GM12878 (cell line): ENCODE results near the gene C6orf89. TPM values are rescaled to one million over a fixed set of nuclear protein-coding genes. Genes with fewer than 3 reads are reported as not detected.

Experiments
- ATAC-seq: fragments of 200-7000 bp; cut with Tn5 transposase; 3 replicates; pipeline ENCODE4 v1.9.1; 2020; ENCODE audit warnings: mild to moderate bottlenecking, moderate library complexity
- BruUV-seq: library from RNA; stranded (reverse); fragments of 400-500 nt; replicated peaks from 2 replicates; lab custom pipeline; 2021; lab: Mats Ljungman, UMichigan
- CTCF ChIA-PET: fragments of 300-600 bp; sonication (Branson Sonifier 250); formaldehyde crosslinking; extraction: SDS; loops from one replicate; lab custom pipeline; 2021; ENCODE audit warnings: inconsistent platforms; lab: Yijun Ruan, JAX
- POLR2A ChIA-PET: fragments of 350-600 bp; formaldehyde crosslinking; extraction: SDS; loops from one replicate; lab custom pipeline; 2021; ENCODE audit warnings: inconsistent platforms; lab: Charles Lee
- RAD21 ChIA-PET: fragments of 300-600 bp; sonication (Branson Sonifier 250); formaldehyde crosslinking; loops from one replicate; lab custom pipeline; 2023; ENCODE audit warnings: antibody characterized with exemption; ENCODE audit not compliant: unreplicated experiment; lab: Charles Lee
- SMC1A ChIA-PET: fragments of 300-600 bp; sonication (Branson Sonifier 250); formaldehyde crosslinking; loops from one replicate; lab custom pipeline; 2023; ENCODE audit not compliant: unreplicated experiment, uncharacterized antibody; lab: Charles Lee
- DNase-seq: peaks from one replicate; pipeline ENCODE4 v3.0.0-alpha.2; 2011; ENCODE audit warnings: low read depth, low spot score
- FAIRE-seq: peaks from 3 replicates; lab custom pipeline; 2011; peaks lifted over from hg19 to GRCh38; lab: Jason Lieb, UNC
- H2AFZ ChIP-seq: 2 replicates; pipeline ENCODE4 v1.6.0; 2011; ENCODE audit warnings: low read depth, low read length, control low read depth; ENCODE audit not compliant: control insufficient read depth
- H3K27ac ChIP-seq: 2 replicates; pipeline ENCODE4 v1.5.1; 2011; ENCODE audit warnings: control low read depth; ENCODE audit not compliant: control insufficient read depth, insufficient read depth
- H3K27me3 ChIP-seq, 2 experiments: replicated peaks in 1 of 2; 2 replicates each; pipeline versions ENCODE4 v1.6.0 to v1.6.1; 2011; ENCODE audit warnings: low read length in 1 of 2; ENCODE audit not compliant: control insufficient read depth in 2 of 2, insufficient read depth in 2 of 2
- H3K36me3 ChIP-seq, 2 experiments: 2 replicates each; pipeline ENCODE4 v1.5.1; 2011; ENCODE audit warnings: low read length in 1 of 2; ENCODE audit not compliant: control insufficient read depth in 2 of 2, insufficient read depth in 2 of 2
- H3K4me1 ChIP-seq: 2 replicates; pipeline ENCODE4 v1.6.1; 2011; ENCODE audit warnings: mild to moderate bottlenecking, low read length, moderate library complexity, mixed read lengths; ENCODE audit not compliant: control insufficient read depth, insufficient read depth
- H3K4me2 ChIP-seq: 2 replicates; pipeline ENCODE4 v1.6.0; 2011; ENCODE audit warnings: control low read depth; ENCODE audit not compliant: control insufficient read depth, insufficient read depth
- H3K4me3 ChIP-seq: fragments of 200-600 bp; sonication (generic); 2 replicates; pipeline ENCODE4 v1.5.1; 2016
- H3K79me2 ChIP-seq: 2 replicates; pipeline ENCODE4 v1.6.0; 2011; ENCODE audit warnings: low read length; ENCODE audit not compliant: control insufficient read depth, insufficient read depth
- H3K9ac ChIP-seq: 2 replicates; pipeline ENCODE4 v1.8.0; 2011; ENCODE audit warnings: low read length, control low read depth, mixed read lengths; ENCODE audit not compliant: control insufficient read depth, insufficient read depth
- H3K9me3 ChIP-seq: replicated peaks from 3 replicates; pipeline ENCODE4 v1.5.1; 2011; ENCODE audit warnings: mild to moderate bottlenecking, low read length; ENCODE audit not compliant: control insufficient read depth, insufficient read depth
- H4K20me1 ChIP-seq: 2 replicates; pipeline ENCODE4 v1.6.0; 2011; ENCODE audit not compliant: control insufficient read depth, insufficient read depth
- ATF2 ChIP-seq: IDR thresholded peaks from 2 replicates; pipeline ENCODE4 v1.6.1; 2012; ENCODE audit warnings: low read length, inconsistent platforms
- BACH1 ChIP-seq: fragments of 450-650 bp; IDR thresholded peaks from 2 replicates; pipeline ENCODE4 v1.6.1; 2017; ENCODE audit warnings: mild to moderate bottlenecking, borderline replicate concordance
- CEBPB ChIP-seq, 2 experiments: fragments of 150-350 bp in 1 of 2; IDR thresholded peaks; 2 replicates each; pipeline ENCODE4 v1.6.1; 2012 to 2014; ENCODE audit warnings: low read depth in 2 of 2, low read length in 2 of 2, borderline replicate concordance in 1 of 2, inconsistent platforms in 1 of 2
- CHD4 ChIP-seq: fragments of 200-600 bp; sonication (generic); IDR thresholded peaks from 2 replicates; pipeline ENCODE4 v1.6.1; 2016; ENCODE audit warnings: mild to moderate bottlenecking
- KAT2A ChIP-seq: conservative IDR thresholded peaks from 2 replicates; pipeline ENCODE4 v1.6.1; 2011; ENCODE audit warnings: low read depth, low read length; ENCODE audit not compliant: control insufficient read depth
- MYB ChIP-seq: fragments of 150-350 bp; IDR thresholded peaks from 2 replicates; pipeline ENCODE4 v1.6.1; 2014; ENCODE audit warnings: mild to moderate bottlenecking, low read depth, low read length, borderline replicate concordance
- NFIC ChIP-seq: IDR thresholded peaks from 2 replicates; pipeline ENCODE4 v1.6.1; 2012; ENCODE audit warnings: low read depth, mild to moderate bottlenecking, inconsistent platforms, low read length, moderate library complexity
- SMARCA5 ChIP-seq: fragments of 450-650 bp; IDR thresholded peaks from 2 replicates; pipeline ENCODE4 v1.6.1; 2017; ENCODE audit warnings: mild to moderate bottlenecking
- SPI1 ChIP-seq: IDR thresholded peaks from 2 replicates; pipeline ENCODE4 v1.6.1; 2011; ENCODE audit warnings: low read depth, mild to moderate bottlenecking, low read length, moderate library complexity, borderline replicate concordance; ENCODE audit not compliant: insufficient read depth
- TCF12 ChIP-seq: IDR thresholded peaks from 2 replicates; pipeline ENCODE4 v1.6.1; 2011; ENCODE audit warnings: low read depth, mild to moderate bottlenecking, low read length
- USF1 ChIP-seq: IDR thresholded peaks from 2 replicates; pipeline ENCODE4 v1.6.1; 2011; ENCODE audit warnings: borderline replicate concordance, low read depth, mild to moderate bottlenecking, moderate library complexity, mixed read lengths, low read length; ENCODE audit not compliant: insufficient read depth; ENCODE audit errors: extremely low read length
- ZBTB40 ChIP-seq: fragments of 450-650 bp; IDR thresholded peaks from 2 replicates; pipeline ENCODE4 v1.6.1; 2016; ENCODE audit warnings: mild to moderate bottlenecking, moderate library complexity, borderline replicate concordance
- WGBS: methylation state at CpG from one replicate; pipeline ENCODE4 v1.1.6; 2016; ENCODE audit warnings: low lambda C conversion rate; ENCODE audit not compliant: insufficient replicate concordance, insufficient coverage; ENCODE audit errors: missing lambda C conversion rate; 5-methylcytosine and 5-hydroxymethylcytosine counted together
- in situ Hi-C: fragments of 300-500 bp; cut with MboI; formaldehyde crosslinking; loops from 9 replicates; pipeline ENCODE4 v1.14.3; 2018; ENCODE audit warnings: mixed read lengths
- intact Hi-C: fragments of 100-400 bp; cut with micrococcal nuclease; formaldehyde crosslinking; loops from one replicate; pipeline ENCODE4 v1.14.2; 2022; ENCODE audit not compliant: unreplicated experiment
- polyA plus RNA-seq, 11 experiments: library from polyadenylated mRNA; depleted of rRNA in 4 of 11; unstranded in 6 of 11; stranded (reverse) in 5 of 11; fragments of >200 nt; fragmentation: Nextera tagmentation in 4 of 11; fragmentation: Illumina TruSeq in 1 of 11; extraction: Ambion mirVana in 4 of 11; extraction: Trizol in 1 of 11; gene quantifications; 1 replicate in 1 of 11; 2 replicates in 10 of 11; pipeline versions ENCODE4 v1.2.1 to v1.2.3, GENCODE V29; 2011 to 2016; ENCODE audit warnings: inconsistent platforms in 2 of 11, missing spikeins in 2 of 11, low read depth in 1 of 11
- total RNA-seq, 4 experiments: library from RNA; depleted of rRNA in 3 of 4; stranded (reverse); fragments of >200 nt in 3 of 4; fragmentation: Illumina TruSeq in 1 of 4; extraction: Trizol in 1 of 4; gene quantifications; 2 replicates each; pipeline versions ENCODE4 v1.2.1 to v1.2.3, GENCODE V29; 2013 to 2021

Gene C6orf89
- total and polyA plus RNA-seq, 10 of the 15 experiments (the other 5 are each of a cell fraction or from before 2014, with no cell fraction given), result 10.8 to 42.7 (median 28.6) TPM

GRCh38 chr6:36914227-36914794 lies 28.6 kb downstream of the C6orf89 start:
- no TSS peak for BruUV-seq
- peaks cover 10% of the 10 kb centered on the region; the same call in 1 of the 2 replicates for H4K20me1 ChIP-seq
- H2AFZ ChIP-seq, result no peak overlapping the region
- no peak overlapping the region for H3K9ac ChIP-seq
- H3K27ac ChIP-seq, result no peak overlapping the region
- no peak for ATAC-seq
- POLR2A ChIA-PET, result interaction anchor here (0.6 to 1.4 kb wide), 4 partner anchors 11 to 50 kb away, joined by 3 to 4 read pairs (median 4); no protein-coding TSS in a partner anchor
- H3K4me3 ChIP-seq, result no peak overlapping the region
- H3K9me3 ChIP-seq, result no peaks in the 10 kb centered on the region
- 88% methylated on average over 10 of the region's 10 CpGs for WGBS
- no peaks in the 10 kb centered on the region for H3K79me2 ChIP-seq
- FAIRE-seq, result no peak
- H3K4me2 ChIP-seq, result no peak overlapping the region
- intact Hi-C loops, result no loop called here
- RAD21 ChIA-PET, result interaction anchor here (1.2 kb wide), 2 partner anchors 29 to 104 kb away, joined by 3 to 6 read pairs; partner anchors contain the start of gene C6orf89
- DNase-seq, result no peak
- CTCF ChIA-PET, result interaction anchor here (1.5 to 5.6 kb wide), 2 partner anchors 29 to 104 kb away, joined by 8 to 40 read pairs; partner anchors contain the start of gene C6orf89
- no peak for TF ChIP-seq CEBPB (IDR thresholded peaks at IDR 0.05; ENCODE audit: borderline replicate concordance in 1 of 2, low read depth in 2 of 2, low read length in 2 of 2)
- no peak for TF ChIP-seq SPI1
- TF ChIP-seq MYB, result no peak
- TF ChIP-seq KAT2A, result no peak
- TF ChIP-seq SMARCA5, result no peak
- no peak for TF ChIP-seq CHD4
- no peak for TF ChIP-seq NFIC
- no peak for TF ChIP-seq BACH1
- no peak for TF ChIP-seq ZBTB40
- no peak for TF ChIP-seq TCF12
- no peak for TF ChIP-seq USF1
- no peak for TF ChIP-seq ATF2
- TF ChIP-seq, all 136 proteins: peak for 0
- in situ Hi-C loops, result no loop called here
- SMC1A ChIA-PET, result interaction anchor here (0.7 to 1.4 kb wide), 6 partner anchors 10 to 105 kb away, joined by 3 to 4 read pairs (median 4); no protein-coding TSS in a partner anchor
- peaks cover 4 to 5% of the 10 kb centered on the region in 2 experiments; a peak in 3 of 4 replicates for H3K36me3 ChIP-seq
- H3K4me1 ChIP-seq, result peaks cover 20% of the 10 kb centered on the region
- no peaks in the 10 kb centered on the region for H3K27me3 ChIP-seq
